A172 (cell line): ENCODE data around the gene USP12. TPM values are rescaled to one million over a fixed set of nuclear protein-coding genes. Genes with fewer than 3 reads are reported as not detected.
A peak's percentile ranks its signal among the peaks of the same experiment; 100 is the strongest.

Experiments
- DNase-seq: peaks from one replicate; pipeline ENCODE4 v3.0.0-alpha.2; 2015; ENCODE audit warnings: low spot score
- total RNA-seq: library from RNA; depleted of rRNA; stranded (reverse); fragments of >200 nt; shearing (Covaris generic); gene quantifications from 2 replicates; pipeline ENCODE4 v1.2.3, GENCODE V29; 2014

Gene USP12
- total RNA-seq, 1 experiment from 2014 or later: 20.0 TPM

- peak; percentile 26 for DNase-seq
These were observed 12.0 kb upstream of the USP12 start for GRCh38 chr13:27183561-27184147.

DNA sequence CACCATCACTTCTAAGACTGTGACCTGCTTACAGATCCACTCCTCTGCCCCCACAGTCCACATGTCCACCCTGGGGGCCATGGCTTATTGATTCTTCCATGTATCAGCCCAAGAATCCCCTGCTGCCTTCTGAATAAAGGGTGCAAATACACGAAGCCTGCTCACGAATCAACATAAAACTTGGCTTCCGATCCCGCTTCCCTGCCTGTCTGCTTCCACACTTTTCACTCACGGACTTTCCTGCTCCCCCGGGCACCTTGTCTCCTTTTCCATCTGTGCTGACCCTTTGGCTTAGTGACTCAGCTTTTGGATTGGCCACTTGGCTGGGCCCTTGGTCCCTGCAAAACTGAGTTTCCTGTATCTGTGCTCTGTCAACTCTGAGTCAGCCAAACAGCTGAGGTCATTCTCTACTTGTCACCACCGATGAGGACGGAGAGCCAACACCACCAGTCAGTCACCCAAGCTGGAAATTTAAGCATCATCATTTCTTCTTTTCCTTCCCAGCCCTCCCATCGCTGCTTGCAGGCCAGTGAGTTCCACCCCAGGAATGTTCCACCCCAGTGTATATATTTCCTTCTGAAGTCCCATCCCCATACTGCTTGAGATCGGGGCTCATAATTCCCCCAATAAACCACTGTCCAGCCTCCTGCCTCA, 11.4 kb upstream of the USP12 start:
- DNase-seq: peak; percentile 93

DNA sequence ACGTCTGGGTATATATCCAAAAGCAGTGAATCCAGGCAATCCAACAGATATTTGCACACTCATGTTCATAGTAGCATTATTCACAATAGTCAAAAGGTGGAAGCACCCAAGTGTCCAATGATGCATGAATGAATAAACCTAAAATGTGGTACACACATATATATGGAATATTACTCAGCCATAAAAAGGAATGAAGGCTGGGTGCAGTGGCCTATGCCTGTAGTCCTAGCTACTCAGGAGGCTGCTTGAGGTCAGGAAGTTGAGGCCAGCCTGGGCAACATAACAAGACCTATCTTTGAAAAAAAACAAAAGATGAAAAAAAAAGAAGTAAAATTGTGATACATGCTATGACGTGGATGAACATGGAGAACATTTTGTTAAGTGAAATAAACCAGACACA, 10.4 kb upstream of the USP12 start:
- DNase-seq: no peak

GRCh38 chr13:27177852-27178251, 6.2 kb upstream of the USP12 start:
- no peak for DNase-seq

GRCh38 chr13:27176470-27177410, 5.1 kb upstream of the USP12 start:
- DNase-seq: no peak

DNA sequence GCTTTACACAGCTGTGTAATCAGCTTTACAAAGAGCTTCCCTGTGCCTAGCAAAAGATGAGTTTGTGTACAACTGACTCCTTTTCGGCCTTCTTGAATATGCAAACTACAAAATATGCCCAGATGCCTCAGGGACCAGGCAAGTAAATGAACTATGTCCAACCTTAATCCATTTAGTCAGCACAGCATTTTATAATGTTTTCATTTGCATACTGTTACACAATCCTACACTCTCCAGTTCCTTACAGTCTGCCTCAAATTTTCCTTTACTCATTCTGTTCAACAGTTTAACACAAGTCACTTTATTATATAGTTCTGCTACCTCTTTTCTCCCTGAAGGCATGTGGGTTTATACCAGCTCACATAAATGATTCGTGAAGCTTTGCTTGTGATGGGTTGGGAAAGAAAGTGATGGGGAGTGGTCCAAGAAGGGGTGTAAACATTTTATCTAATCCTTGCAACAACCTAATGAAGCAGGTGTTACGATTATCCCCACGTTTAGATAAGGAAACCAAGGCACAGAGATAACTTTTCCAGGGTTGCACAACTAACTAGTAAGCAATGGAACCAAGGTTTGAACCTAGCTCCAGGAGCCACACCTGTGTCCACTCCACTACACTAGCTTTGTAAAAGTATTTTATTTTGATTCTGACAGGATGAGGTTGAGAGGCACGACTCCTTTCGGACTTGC, 3.3 kb upstream of the USP12 start:
- DNase-seq: no peak

DNA sequence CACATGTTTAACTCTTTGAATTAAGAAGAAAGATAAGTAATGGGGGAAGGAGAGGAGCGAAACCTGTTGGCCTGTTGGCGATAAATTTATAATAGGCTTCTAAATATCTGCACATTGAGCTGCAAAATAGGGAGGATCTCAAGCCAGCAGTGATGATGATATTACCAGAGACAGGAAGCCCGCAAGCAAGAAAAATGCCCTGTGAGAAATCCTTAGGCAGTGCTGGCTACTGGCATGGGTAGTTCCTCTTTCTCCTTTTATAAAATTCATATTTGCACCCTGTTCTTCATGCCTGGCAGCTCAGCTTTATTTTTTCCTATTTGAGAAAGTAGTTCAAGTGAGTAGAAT, 858 bp upstream of the USP12 start:
- peak; percentile 40 for DNase-seq

DNA sequence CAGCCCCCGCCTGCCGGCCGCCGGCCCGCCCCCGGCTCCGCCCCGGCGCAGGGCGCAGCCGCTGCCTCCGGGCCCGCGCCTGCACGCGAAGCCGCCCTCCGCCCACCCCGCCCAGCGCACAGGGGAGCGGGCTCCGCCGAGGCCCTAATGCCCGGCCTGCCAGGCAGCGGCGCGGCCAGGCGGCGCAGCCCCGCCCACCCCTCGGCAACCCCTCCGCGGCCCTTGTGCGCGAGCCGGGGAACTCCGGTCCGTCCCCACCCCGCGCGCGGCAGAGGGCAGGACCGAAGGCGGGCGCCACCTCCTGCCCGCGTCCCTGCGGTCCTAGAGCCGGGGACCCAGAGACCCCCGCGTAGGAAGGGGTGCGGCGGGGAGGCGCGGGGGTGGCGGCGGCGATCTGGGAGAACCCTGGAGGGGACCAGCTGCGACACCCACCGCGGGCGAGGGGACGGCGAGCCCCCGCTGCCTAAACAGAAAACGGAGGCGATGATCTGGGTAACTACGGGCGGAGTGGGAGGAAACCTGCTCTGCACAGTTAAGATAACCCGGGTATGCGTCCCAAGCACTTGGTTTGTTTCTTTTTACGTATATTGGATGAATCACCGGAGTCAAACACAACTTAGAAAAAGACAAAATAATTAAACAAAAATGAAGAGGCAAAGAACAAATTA, 350 bp upstream of the USP12 start:
- DNase-seq: peak; percentile 67

DNA sequence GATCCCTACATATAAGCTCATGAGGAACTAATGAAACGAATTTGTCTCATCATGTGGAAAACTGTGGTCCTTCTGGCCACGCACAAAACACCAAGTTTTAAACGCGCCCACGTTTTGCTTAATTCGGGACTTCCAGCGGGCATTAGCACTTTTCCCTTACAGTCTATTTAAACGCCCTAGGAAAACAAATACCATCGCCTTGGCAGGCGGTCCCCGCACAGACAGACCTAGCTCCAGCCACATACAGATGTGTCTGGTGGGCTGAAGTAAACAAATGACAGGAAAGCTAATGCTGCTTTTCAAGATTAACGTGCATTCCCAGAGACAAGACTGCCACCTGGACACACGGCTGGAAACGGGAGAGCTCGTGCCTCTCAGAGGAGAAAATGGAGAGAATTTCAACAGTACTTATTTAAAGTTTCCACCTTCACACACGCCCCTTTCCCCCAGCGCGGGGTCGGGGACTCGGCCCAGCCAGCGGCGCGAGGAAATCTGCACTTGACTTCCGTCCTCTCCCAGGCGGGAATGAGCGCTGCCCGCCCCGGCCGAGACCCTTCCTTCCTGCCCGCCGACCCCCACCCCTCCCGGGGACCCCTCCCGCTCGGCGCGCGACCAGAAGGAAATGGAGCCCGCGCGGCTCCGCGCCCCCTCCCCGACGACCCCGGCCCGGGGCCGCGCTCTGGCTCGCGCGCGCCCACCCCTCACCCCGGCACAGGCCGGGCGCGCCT, 931 bp downstream of the USP12 start:
- DNase-seq: peak; percentile 11

DNA sequence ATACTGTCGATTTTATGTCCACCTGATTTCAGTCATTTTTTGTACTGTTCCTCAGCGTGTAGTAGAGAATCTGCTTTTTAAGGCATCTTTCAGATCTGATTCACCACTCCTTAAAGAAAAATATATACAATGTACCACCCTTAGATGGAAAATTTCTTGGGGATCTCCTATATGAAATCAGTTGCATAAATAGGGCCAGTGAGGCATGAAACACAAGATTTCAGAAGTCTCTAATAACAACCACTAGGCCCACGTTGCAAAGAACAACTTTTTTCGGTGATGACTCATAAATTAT, 1.4 kb downstream of the USP12 start:
- DNase-seq: peak; percentile 19

DNA sequence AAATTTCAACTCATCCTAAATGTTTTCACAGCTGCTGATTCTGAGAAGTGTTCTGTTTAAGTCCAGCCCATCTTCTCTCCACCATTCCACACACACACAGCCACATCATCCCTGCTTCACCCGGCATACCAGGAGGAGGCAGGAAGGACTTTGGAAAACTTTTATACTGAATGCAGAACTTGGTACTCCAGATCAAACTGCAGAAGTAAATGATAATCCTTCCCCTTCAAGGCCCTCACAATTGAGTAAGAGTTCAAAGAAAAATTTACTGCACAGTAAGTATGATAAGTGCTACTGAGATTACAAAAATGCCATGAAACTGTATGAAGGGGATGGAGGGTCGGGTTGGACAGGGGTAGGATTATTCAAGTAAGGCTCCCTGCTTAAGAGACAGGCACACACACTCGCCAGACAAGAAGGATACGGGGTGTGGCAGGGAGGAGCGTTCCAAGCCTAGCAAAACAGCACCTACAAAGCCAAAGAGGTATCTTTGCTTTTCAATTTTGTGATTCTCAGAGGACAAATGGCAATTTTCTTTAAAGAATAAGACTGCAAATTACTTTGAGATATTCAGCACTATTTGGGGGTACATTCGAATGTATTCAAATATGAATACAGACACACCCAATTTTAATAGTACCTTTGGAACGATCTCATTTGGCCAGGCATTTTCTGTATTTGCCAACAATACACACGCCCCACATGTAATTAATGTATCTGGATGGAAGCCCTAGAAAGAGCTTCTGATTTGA, 2.5 kb downstream of the USP12 start:
- no peak for DNase-seq

- no peak for DNase-seq
These were observed 3.5 kb downstream of the USP12 start for GRCh38 chr13:27168086-27168485.

GRCh38 chr13:27166313-27166712, 5.3 kb downstream of the USP12 start:
- DNase-seq: no peak

DNA sequence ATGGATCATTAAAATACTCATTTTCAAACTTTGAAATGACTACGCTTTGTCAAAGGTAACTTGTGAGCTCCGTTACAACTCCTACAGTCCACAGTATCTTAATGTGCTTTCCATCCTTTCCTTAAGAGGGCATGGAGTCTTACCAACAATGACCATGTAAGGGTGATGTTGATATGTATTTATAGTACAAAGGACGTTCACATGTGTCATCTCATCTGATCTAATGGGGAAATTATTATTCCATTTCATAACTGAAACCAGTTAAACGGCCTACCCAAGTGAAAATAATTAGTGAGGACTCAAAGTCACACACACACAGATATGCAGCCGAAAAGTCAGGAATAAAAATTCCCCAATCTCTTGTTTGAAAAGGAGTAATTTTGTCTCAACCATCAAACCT, 9.6 kb downstream of the USP12 start:
- DNase-seq: no peak

DNA sequence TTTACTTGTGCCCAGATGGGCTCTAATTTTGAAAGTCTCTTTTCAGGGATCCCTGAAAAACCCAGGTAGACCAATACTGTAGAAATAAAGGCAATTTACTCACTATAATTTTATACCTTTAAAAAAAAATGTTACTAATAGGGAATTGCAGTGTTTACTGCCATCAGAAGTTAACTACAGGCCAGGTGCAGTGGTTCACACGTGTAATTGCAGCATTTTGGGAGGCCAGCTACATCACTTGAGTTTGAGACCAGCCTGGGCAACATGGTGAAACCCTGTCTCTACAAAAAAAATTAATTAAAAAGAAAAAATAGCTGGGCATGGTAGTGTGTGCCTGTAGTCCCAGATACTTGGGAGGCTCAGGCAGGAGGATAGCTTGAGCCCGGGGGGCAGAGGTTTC, 10.2 kb downstream of the USP12 start:
- DNase-seq: no peak

DNA sequence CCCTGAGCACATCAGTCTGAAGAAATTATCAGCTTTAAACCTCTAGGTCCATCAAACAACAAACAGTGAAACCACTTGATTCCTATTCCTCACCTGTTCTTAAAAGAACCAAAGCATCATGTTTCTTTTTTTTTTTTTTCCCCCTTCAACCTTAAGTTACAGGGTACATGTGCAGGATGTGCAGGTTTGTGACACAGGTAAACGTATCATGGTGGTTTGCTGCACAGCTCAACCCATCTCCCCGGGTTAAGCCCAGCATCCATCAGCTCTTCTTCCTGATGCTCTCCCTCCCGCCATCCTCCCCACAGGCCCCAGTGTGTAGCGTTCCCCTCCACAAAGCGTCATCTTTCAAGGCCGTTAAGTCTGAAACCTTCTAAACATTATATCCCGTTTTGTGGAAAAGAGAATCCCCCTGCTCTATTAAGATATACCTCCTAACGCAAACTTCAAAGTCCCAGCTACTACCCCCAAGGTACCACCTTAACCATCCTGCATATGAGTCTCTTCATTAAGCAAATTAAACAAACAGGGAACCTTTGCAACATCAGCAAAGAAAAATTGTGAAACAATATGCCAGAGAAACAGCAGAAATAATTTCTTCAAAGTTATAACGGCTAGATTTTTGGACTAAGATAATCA, 10.8 kb downstream of the USP12 start:
- no peak for DNase-seq

DNA sequence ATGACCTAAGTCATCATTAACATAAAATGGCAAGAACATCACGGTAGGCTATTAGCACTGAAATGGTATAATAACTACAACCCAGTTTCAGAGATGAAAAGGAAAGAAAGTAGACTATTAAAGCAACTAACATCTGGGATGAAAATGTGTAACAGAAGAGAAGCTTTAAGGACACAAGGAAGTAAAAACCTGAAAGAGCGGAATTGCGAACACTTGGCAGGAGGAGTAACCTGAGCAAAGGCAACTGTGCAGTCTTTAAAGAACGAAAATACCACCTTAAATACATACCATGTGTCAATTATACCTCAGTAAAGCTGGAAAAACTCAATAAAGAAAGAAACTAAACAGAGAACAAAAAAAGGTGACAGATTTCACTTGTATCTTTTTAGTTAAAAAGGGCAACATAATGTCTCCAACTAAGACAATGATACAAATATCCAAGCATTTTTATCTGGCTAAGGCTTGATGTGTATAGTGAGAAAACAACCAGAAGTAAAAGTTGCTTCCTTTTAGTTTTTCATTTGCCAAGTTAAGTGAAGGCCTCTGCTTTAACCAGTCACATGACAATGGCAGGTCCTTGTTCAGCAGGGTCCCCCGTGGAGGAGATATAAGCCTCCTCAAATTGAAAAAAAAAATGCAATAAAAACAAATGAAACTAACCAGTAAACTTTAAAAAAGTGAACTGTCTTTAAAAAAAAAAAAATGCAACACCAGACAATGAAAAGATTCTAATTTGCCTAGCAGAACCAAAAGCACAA, 11.6 kb downstream of the USP12 start:
- DNase-seq: no peak

GRCh38 chr13:27158335-27158734, 13.3 kb downstream of the USP12 start:
- no peak for DNase-seq
